CD14-positive monocyte (primary cell): ENCODE data around the gene ASCC2. TPM values are rescaled to one million over a fixed set of nuclear protein-coding genes. Genes with fewer than 3 reads are reported as not detected.

ENCODE experiments used
- DNase-seq, 3 donors: peaks; one replicate each; pipeline ENCODE4 v3.0.0-alpha.2; 2011 to 2022
- H2AFZ ChIP-seq: 2 replicates; pipeline ENCODE4 v1.6.0; 2012; ENCODE audit warnings: mild to moderate bottlenecking, low read depth, low read length, inconsistent platforms; ENCODE audit not compliant: insufficient read depth, poor library complexity, severe bottlenecking
- H3K27ac ChIP-seq, 2 donors: 1 replicate in 1 of 2; 2 replicates in 1 of 2; pipeline ENCODE4 v1.5.1; 2012 to 2013; ENCODE audit warnings: low read length in 2 of 2, control low read depth in 1 of 2, inconsistent platforms in 1 of 2, low read depth in 1 of 2, mild to moderate bottlenecking in 1 of 2
- H3K27me3 ChIP-seq, 2 donors: one replicate each; pipeline versions ENCODE4 v1.6.0 to v1.6.1; 2011 to 2013; ENCODE audit warnings: low read length in 2 of 2; ENCODE audit not compliant: control insufficient read depth in 2 of 2, insufficient read depth in 2 of 2
- H3K36me3 ChIP-seq, 2 donors: replicated peaks in 1 of 2; 1 replicate in 1 of 2; 2 replicates in 1 of 2; pipeline versions ENCODE4 v1.5.1 to v1.6.1; 2012 to 2013; ENCODE audit warnings: low read length in 2 of 2, control low read depth in 1 of 2, inconsistent platforms in 1 of 2, mild to moderate bottlenecking in 1 of 2; ENCODE audit not compliant: insufficient read depth in 2 of 2, control insufficient read depth in 1 of 2
- H3K4me1 ChIP-seq, 2 donors: 1 replicate in 1 of 2; 2 replicates in 1 of 2; pipeline versions ENCODE4 v1.5.1 to v1.6.1; 2012 to 2013; ENCODE audit warnings: low read length in 2 of 2, control low read depth in 1 of 2, inconsistent platforms in 1 of 2, mild to moderate bottlenecking in 1 of 2, moderate library complexity in 1 of 2; ENCODE audit not compliant: insufficient read depth in 2 of 2, control insufficient read depth in 1 of 2
- H3K4me2 ChIP-seq: replicated peaks from 2 replicates; pipeline ENCODE3; 2012; ENCODE audit warnings: low read length, moderate library complexity, mild to moderate bottlenecking; ENCODE audit not compliant: poor library complexity, severe bottlenecking; ENCODE audit errors: extremely low read depth
- H3K4me3 ChIP-seq, 3 experiments: fragments of 200-600 bp in 1 of 3; sonication (generic) in 1 of 3; replicated peaks in 1 of 3; 1 replicate in 2 of 3; 2 replicates in 1 of 3; pipeline ENCODE4 v1.5.1; 2011 to 2013; ENCODE audit warnings: low read length in 3 of 3, mild to moderate bottlenecking in 3 of 3, control low read depth in 2 of 3, low read depth in 2 of 3, inconsistent platforms in 1 of 3, moderate library complexity in 1 of 3
- H3K79me2 ChIP-seq: 2 replicates; pipeline ENCODE4 v1.6.0; 2012; ENCODE audit warnings: mild to moderate bottlenecking, control low read depth, inconsistent platforms, low read length, moderate library complexity; ENCODE audit not compliant: insufficient read depth
- H3K9ac ChIP-seq: 2 replicates; pipeline ENCODE4 v1.6.0; 2017; ENCODE audit warnings: low read length, mild to moderate bottlenecking; ENCODE audit not compliant: insufficient read depth, poor library complexity, severe bottlenecking
- H3K9me3 ChIP-seq, 2 donors: replicated peaks in 1 of 2; 1 replicate in 1 of 2; 2 replicates in 1 of 2; pipeline versions ENCODE4 v1.5.1 to v1.6.1; 2012 to 2013; ENCODE audit warnings: low read length in 2 of 2, control low read depth in 1 of 2; ENCODE audit not compliant: control insufficient read depth in 1 of 2, insufficient read depth in 1 of 2
- H4K20me1 ChIP-seq: 2 replicates; pipeline ENCODE4 v1.6.0; 2012; ENCODE audit warnings: mild to moderate bottlenecking, low read length, control low read depth, moderate library complexity; ENCODE audit not compliant: insufficient read depth
- H3K27ac Mint-ChIP-seq, 7 donors: one replicate each; pipeline ENCODE4 v1.8.0; 2020; ENCODE audit warnings: mild to moderate bottlenecking in 7 of 7, mixed read lengths in 7 of 7, moderate library complexity in 6 of 7, inconsistent platforms in 2 of 7
- H3K27me3 Mint-ChIP-seq, 3 donors: one replicate each; pipeline ENCODE4 v1.8.0; 2021 to 2022; ENCODE audit warnings: low read depth in 3 of 3, mild to moderate bottlenecking in 3 of 3, mixed read lengths in 3 of 3, moderate library complexity in 3 of 3, inconsistent platforms in 1 of 3
- H3K36me3 Mint-ChIP-seq, 2 donors: one replicate each; pipeline ENCODE4 v1.8.0; 2020; ENCODE audit warnings: mixed read lengths in 2 of 2, inconsistent platforms in 1 of 2, mild to moderate bottlenecking in 1 of 2
- H3K4me1 Mint-ChIP-seq: one replicate; pipeline ENCODE4 v1.8.0; 2020; ENCODE audit warnings: mild to moderate bottlenecking, mixed read lengths
- H3K4me3 Mint-ChIP-seq, 2 donors: one replicate each; pipeline ENCODE4 v1.8.0; 2020; ENCODE audit warnings: mild to moderate bottlenecking in 2 of 2, mixed read lengths in 2 of 2, moderate library complexity in 1 of 2
- H3K9me3 Mint-ChIP-seq, 7 donors: one replicate each; pipeline ENCODE4 v1.8.0; 2020 to 2022; ENCODE audit warnings: mixed read lengths in 7 of 7, mild to moderate bottlenecking in 6 of 7, moderate library complexity in 6 of 7, inconsistent platforms in 2 of 7
- WGBS: methylation state at CpG from one replicate; pipeline ENCODE4 v1.1.5; 2013; ENCODE audit warnings: missing lambda C conversion rate; ENCODE audit not compliant: insufficient coverage; 5-methylcytosine and 5-hydroxymethylcytosine counted together
- intact Hi-C, 2 donors: fragments of 100-400 bp; cut with micrococcal nuclease; formaldehyde crosslinking; loops; one replicate each; pipeline versions ENCODE4 v1.15.0 to v1.15.1; 2023
- polyA plus RNA-seq, 3 donors: library from polyadenylated mRNA; depleted of rRNA in 1 of 3; unstranded in 2 of 3; stranded (reverse) in 1 of 3; fragments of 300-500 nt in 2 of 3; fragments of >200 nt in 1 of 3; fragmentation: Illumina TruSeq in 2 of 3; gene quantifications; 1 replicate in 2 of 3; 2 replicates in 1 of 3; pipeline ENCODE4 v1.2.3, GENCODE V29; 2012 to 2021
- TF ChIP-seq, protein P1 (sequence below): fragments of 200-600 bp; IDR thresholded peaks from one replicate; pipeline ENCODE4 v1.8.0; 2022; ENCODE audit warnings: antibody characterized with exemption, mild to moderate bottlenecking

ASCC2 gene
- polyA plus RNA-seq, 3 donors: 23.8 to 77.2 (median 39.6) TPM

DNA sequence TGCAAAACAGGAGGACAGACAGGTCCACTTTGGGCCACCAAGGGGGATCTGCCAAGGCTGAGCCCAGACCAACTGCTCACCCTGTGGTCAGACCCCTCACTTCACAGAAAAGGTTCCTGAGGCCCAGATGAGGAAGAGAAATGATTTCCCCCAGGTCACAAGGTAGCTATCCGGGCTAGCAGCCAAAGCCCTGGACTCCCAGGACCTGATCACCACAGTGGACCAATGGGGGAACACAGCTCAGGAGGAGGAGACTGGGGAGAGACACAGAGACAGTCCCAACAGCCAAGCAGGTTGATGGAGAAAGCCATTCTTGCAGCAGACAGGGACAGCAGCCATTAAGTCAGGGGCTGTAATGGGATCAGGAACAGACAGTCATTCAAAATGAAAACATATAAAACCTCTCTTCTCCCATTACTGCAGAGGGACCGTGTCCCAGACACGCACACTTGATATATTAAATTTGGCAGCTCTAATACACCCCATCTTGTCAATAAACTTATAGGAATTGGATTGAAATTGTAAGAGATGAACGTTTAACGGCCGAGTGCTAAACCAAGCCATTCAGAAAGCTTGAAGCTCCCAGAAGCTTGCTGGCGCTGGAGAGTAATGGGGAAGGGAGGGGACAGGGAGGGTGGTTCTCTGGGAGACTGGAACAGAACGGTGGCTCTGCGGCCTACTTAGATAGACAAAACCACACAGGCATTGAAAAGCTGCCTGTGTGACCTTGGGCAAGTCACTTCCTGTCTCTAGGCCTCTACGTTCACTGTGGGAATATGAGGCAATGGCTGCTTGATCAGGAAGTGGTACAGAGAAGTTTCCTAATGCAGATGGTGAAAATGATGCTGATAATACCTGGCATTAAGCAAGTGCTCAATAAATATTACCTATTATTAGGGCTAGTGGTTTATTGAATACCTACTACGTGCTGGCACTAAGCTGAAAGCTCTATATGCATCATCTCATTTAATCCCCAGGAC is 87.2 kb downstream of the ASCC2 start:
- peak overlapping the region; percentile 86 to 96 (median 93) for H3K27ac Mint-ChIP-seq
- Histone ChIP-seq H3K9me3 (no peaks in the 10 kb centered on the region), H2AFZ (peak overlapping the region; percentile 60), H3K4me3 (no peak overlapping the region), H3K36me3 (peaks cover 28 to 51% of the 10 kb centered on the region in 2 donors), H3K79me2 (peaks cover 12% of the 10 kb centered on the region), H3K9ac (peak overlapping the region; percentile 35), H3K4me2 (no peak overlapping the region), H3K4me1 (peaks cover 19 to 21% of the 10 kb centered on the region in 2 donors), H4K20me1 (no peaks in the 10 kb centered on the region), H3K27ac (peak overlapping the region; percentile 66 to 87), H3K27me3 (no peaks in the 10 kb centered on the region)
- H3K4me1 Mint-ChIP-seq: peaks cover 21% of the 10 kb centered on the region
- no peaks in the 10 kb centered on the region for H3K9me3 Mint-ChIP-seq
- H3K4me3 Mint-ChIP-seq: no peak overlapping the region
- peaks cover 42 to 63% of the 10 kb centered on the region in 2 donors for H3K36me3 Mint-ChIP-seq
- intact Hi-C loops: no loop called here
- WGBS: 27% methylated on average over 3 of the region's 11 CpGs
- H3K27me3 Mint-ChIP-seq: peaks cover 0 to 4% (median 0%) of the 10 kb centered on the region in 3 donors
- TF ChIP-seq, protein P1, sequence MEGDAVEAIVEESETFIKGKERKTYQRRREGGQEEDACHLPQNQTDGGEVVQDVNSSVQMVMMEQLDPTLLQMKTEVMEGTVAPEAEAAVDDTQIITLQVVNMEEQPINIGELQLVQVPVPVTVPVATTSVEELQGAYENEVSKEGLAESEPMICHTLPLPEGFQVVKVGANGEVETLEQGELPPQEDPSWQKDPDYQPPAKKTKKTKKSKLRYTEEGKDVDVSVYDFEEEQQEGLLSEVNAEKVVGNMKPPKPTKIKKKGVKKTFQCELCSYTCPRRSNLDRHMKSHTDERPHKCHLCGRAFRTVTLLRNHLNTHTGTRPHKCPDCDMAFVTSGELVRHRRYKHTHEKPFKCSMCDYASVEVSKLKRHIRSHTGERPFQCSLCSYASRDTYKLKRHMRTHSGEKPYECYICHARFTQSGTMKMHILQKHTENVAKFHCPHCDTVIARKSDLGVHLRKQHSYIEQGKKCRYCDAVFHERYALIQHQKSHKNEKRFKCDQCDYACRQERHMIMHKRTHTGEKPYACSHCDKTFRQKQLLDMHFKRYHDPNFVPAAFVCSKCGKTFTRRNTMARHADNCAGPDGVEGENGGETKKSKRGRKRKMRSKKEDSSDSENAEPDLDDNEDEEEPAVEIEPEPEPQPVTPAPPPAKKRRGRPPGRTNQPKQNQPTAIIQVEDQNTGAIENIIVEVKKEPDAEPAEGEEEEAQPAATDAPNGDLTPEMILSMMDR: no peak
- DNase-seq: peak; percentile 81 to 90 (median 89)

DNA sequence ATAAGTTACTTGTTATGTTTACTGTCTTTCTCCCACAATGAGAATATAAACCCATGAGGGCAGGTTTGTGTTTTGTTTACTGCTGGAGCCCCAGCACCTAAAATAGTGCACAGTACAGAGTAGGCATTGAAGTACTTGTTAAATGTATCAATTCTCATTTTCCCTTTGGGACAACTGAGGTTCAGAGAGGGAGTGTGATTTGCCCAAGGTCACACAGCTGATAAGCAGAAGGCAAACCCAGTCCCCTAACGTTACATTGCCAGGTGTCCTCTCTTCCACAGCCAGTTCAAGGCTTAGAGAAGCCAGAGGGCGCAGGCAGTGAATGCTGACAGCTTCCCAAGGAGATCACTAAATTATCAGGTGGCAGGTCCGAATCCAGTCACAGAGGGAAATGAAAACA is 88.0 kb downstream of the ASCC2 start:
- H2AFZ ChIP-seq: no peak overlapping the region
- Mint-ChIP-seq H3K4me1 (peaks cover 21% of the 10 kb centered on the region), H3K4me3 (no peak overlapping the region), H3K36me3 (peaks cover 48 to 69% of the 10 kb centered on the region in 2 donors), H3K9me3 (no peaks in the 10 kb centered on the region), H3K27me3 (peaks cover 0 to 2% (median 0%) of the 10 kb centered on the region in 3 donors), H3K27ac (peak overlapping the region; percentile 86 to 96 (median 93))
- H4K20me1 ChIP-seq: no peaks in the 10 kb centered on the region
- intact Hi-C loops: no loop called here
- 90% methylated on average over 1 of the region's 3 CpGs for WGBS
- H3K27me3 ChIP-seq: no peaks in the 10 kb centered on the region
- H3K4me2 ChIP-seq: no peak overlapping the region
- H3K36me3 ChIP-seq: peaks cover 36 to 59% of the 10 kb centered on the region in 2 donors
- DNase-seq: no peak
- TF ChIP-seq, protein P1: no peak
- H3K27ac ChIP-seq: peak overlapping the region; percentile 66 to 87
- peaks cover 19 to 21% of the 10 kb centered on the region in 2 donors for H3K4me1 ChIP-seq
- no peak overlapping the region for H3K4me3 ChIP-seq
- H3K9ac ChIP-seq: peak overlapping the region; percentile 35
- H3K79me2 ChIP-seq: peaks cover 12% of the 10 kb centered on the region
- H3K9me3 ChIP-seq: no peaks in the 10 kb centered on the region
